ENCODE measurements around the gene ACSL3.

ACSL3 gene

DNA sequence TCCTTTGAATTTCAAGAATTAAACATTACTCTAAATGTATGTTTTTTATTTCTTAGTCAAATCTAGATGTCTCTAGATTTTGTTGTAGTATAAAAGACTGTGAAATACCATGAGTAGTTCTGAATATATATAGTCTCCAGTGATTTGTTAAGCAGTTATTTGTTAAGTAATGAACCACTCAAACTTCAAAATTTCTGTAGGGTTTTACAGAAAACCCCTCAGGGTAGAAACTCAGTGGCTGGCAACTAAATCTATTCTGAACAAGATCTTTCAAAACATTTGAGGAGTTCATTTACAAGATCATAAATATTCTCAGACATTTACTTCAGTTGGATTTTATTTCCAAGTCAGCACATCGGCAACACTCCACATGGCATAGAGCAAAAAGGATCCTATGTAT, 35.8 kb upstream of the ACSL3 start:
- DNase-seq, result no peak
- TF ChIP-seq, protein P1, sequence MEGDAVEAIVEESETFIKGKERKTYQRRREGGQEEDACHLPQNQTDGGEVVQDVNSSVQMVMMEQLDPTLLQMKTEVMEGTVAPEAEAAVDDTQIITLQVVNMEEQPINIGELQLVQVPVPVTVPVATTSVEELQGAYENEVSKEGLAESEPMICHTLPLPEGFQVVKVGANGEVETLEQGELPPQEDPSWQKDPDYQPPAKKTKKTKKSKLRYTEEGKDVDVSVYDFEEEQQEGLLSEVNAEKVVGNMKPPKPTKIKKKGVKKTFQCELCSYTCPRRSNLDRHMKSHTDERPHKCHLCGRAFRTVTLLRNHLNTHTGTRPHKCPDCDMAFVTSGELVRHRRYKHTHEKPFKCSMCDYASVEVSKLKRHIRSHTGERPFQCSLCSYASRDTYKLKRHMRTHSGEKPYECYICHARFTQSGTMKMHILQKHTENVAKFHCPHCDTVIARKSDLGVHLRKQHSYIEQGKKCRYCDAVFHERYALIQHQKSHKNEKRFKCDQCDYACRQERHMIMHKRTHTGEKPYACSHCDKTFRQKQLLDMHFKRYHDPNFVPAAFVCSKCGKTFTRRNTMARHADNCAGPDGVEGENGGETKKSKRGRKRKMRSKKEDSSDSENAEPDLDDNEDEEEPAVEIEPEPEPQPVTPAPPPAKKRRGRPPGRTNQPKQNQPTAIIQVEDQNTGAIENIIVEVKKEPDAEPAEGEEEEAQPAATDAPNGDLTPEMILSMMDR (IDR thresholded peaks at IDR 0.05; ENCODE audit: low read depth, low read length), result no peak
- Histone ChIP-seq H3K27me3 (ENCODE audit: insufficient read depth, low read depth, severe bottlenecking) (no peaks in the 10 kb centered on the region), H3K9me3 (ENCODE audit: severe bottlenecking) (no peaks in the 10 kb centered on the region), H3K27ac (no peak overlapping the region), H3K4me3 (ENCODE audit: low read depth, low read length) (no peak overlapping the region), H3K36me3 (no peaks in the 10 kb centered on the region)

GRCh38 chr2:222827417-222827816, 33.4 kb upstream of the ACSL3 start:
- H3K36me3 ChIP-seq, result no peaks in the 10 kb centered on the region
- no peak for DNase-seq
- H3K27me3 ChIP-seq (ENCODE audit: insufficient read depth, low read depth, severe bottlenecking), result no peaks in the 10 kb centered on the region
- TF ChIP-seq, protein P1 (IDR thresholded peaks at IDR 0.05; ENCODE audit: low read depth, low read length), result no peak
- no peak overlapping the region for H3K4me3 ChIP-seq (ENCODE audit: low read depth, low read length)
- no peaks in the 10 kb centered on the region for H3K9me3 ChIP-seq (ENCODE audit: severe bottlenecking)
- H3K27ac ChIP-seq, result no peak overlapping the region

DNA sequence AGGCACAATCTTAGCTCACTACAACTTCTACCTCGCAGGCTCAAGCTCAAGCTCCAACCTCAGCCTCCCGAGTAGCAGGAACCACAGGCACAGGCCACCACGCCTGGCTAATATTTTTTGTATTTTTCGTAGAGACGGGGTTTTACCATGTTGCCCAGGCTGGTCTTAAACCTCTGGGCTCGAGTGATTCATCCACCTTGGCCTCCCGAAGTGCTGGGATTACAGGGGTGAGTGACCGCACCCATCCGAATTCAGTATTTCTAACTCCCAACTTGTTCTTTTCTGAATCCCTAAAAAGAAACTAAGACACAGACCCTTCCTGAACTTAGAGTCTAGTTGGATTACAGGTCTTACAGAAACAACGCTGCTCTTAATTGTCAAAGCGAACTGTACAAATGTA, 32.3 kb upstream of the ACSL3 start:
- TF ChIP-seq, protein P1 (IDR thresholded peaks at IDR 0.05; ENCODE audit: low read depth, low read length), result no peak
- H3K4me3 ChIP-seq (ENCODE audit: low read depth, low read length), result no peak overlapping the region

GRCh38 chr2:222830164-222830563, 30.7 kb upstream of the ACSL3 start:
- Histone ChIP-seq H3K9me3 (ENCODE audit: severe bottlenecking) (no peaks in the 10 kb centered on the region), H3K4me3 (ENCODE audit: low read depth, low read length) (no peak overlapping the region), H3K27ac (no peak overlapping the region), H3K36me3 (no peaks in the 10 kb centered on the region), H3K27me3 (ENCODE audit: insufficient read depth, low read depth, severe bottlenecking) (no peaks in the 10 kb centered on the region)
- DNase-seq, result no peak
- TF ChIP-seq, protein P1 (IDR thresholded peaks at IDR 0.05; ENCODE audit: low read depth, low read length), result no peak

More for the DNA sequence above, 32.3 kb upstream of the ACSL3 start:
- DNase-seq, result no peak
- H3K9me3 ChIP-seq (ENCODE audit: severe bottlenecking), result no peaks in the 10 kb centered on the region
- no peaks in the 10 kb centered on the region for H3K27me3 ChIP-seq (ENCODE audit: insufficient read depth, low read depth, severe bottlenecking)
- H3K27ac ChIP-seq, result no peak overlapping the region
- no peaks in the 10 kb centered on the region for H3K36me3 ChIP-seq

GRCh38 chr2:222833410-222833809, 27.4 kb upstream of the ACSL3 start:
- no peak for DNase-seq
- TF ChIP-seq, protein P1 (IDR thresholded peaks at IDR 0.05; ENCODE audit: low read depth, low read length), result no peak
- no peak overlapping the region for H3K4me3 ChIP-seq (ENCODE audit: low read depth, low read length)

DNA sequence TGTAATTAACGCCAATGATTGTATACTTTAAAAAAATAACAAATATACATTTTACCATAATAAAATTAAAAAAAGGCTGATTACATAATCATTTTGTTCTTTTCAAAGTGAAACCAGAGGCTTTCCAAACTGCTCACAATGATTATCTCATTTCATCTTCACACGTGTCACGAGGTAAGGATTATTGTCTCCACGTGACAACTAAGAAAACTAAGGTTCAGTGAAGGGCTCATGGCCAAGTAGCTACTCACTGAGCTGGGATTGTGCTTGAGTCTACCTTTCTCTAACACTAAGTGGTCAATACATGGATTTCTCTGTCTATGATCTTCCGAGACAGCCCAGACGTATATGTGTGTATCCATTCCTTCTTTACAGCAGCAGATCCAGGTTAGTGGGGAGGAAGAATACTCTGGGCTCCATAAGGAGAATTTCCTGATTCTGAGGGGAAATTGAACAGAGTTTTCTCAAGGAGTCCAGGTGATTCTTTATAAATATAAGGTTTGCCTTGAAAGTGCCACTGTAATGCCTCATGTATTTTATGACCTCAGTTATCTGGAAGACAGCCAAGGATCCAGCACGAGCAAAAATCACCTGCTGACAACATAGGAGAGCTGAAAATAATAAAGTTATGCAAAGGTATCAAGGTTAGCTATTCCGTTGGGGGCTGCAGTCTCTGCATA, 25.6 kb upstream of the ACSL3 start:
- Histone ChIP-seq H3K4me3 (ENCODE audit: low read depth, low read length) (no peak overlapping the region), H3K27me3 (ENCODE audit: insufficient read depth, low read depth, severe bottlenecking) (no peaks in the 10 kb centered on the region), H3K36me3 (no peaks in the 10 kb centered on the region), H3K27ac (no peak overlapping the region), H3K9me3 (ENCODE audit: severe bottlenecking) (no peaks in the 10 kb centered on the region)
- TF ChIP-seq, protein P1 (IDR thresholded peaks at IDR 0.05; ENCODE audit: low read depth, low read length), result no peak
- DNase-seq, result no peak

More at GRCh38 chr2:222833410-222833809, 27.4 kb upstream of the ACSL3 start:
- Histone ChIP-seq H3K36me3 (no peaks in the 10 kb centered on the region), H3K27ac (no peak overlapping the region), H3K9me3 (ENCODE audit: severe bottlenecking) (no peaks in the 10 kb centered on the region), H3K27me3 (ENCODE audit: insufficient read depth, low read depth, severe bottlenecking) (no peaks in the 10 kb centered on the region)

Measured in WERI-Rb-1 (cell line).